Measurements from ENCODE around the gene TPD52L3.

Gene TPD52L3

DNA sequence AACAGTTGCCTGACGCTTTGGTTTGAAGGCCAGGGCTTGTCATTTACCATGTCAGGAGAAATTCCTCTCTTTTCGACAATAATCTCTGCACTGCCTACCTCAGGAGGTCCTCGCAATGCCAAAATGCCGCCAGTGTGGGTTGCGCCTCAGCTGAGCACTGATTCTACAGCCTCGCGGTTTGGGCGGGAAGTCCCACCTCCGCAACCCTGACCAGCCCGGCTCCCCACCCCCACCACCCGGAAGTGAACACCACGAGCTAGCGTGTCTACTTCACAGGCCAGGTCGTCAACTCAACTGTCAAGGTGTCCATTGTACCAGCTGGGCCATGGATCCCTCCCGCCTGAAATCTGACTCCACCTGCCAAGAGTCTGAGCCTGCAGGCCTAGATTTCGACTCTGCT is at the start of gene TPD52L3:
Gene TPD52L3 (plus strand): TSS at position 273 of the 400 bp plus-strand sequence. CDS start 221 bp downstream, outside the sequence.
- Mint-ChIP-seq H3K4me3 (no peak within 1 kb of the TSS), H3K27ac (no peak within 1 kb of the TSS), H3K36me3 (peaks cover 6% of the 10 kb centered on the region), H3K27me3 (peaks cover 13% of the 10 kb centered on the region), H3K9me3 (ENCODE audit: low read depth) (peaks cover 4% of the 10 kb centered on the region), H3K4me1 (ENCODE audit: low read depth) (no peaks in the 10 kb centered on the region)

DNA sequence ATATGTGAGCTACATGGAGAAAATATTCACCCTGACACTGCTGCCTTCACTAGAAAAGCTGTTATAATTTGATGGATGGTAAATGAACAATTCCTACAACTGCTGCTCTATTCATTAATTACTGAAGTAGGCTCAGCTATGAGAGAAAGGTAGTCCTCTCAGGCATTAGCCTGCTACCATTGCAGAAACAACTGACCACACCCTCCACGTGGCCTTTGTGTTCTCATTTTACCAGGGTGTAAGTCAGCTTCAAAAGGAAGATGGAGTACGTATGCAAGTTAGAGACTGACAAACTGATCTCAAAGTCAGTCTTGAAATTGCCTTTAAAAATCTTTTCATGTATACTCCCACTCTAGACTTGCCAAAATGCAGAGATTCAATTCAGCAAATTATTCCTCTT is 26.3 kb upstream of the TPD52L3 start:
- Mint-ChIP-seq H3K27me3 (peaks cover 12% of the 10 kb centered on the region), H3K4me1 (ENCODE audit: low read depth) (no peaks in the 10 kb centered on the region), H3K27ac (no peak overlapping the region), H3K9me3 (ENCODE audit: low read depth) (no peaks in the 10 kb centered on the region), H3K36me3 (no peaks in the 10 kb centered on the region), H3K4me3 (no peak overlapping the region)

DNA sequence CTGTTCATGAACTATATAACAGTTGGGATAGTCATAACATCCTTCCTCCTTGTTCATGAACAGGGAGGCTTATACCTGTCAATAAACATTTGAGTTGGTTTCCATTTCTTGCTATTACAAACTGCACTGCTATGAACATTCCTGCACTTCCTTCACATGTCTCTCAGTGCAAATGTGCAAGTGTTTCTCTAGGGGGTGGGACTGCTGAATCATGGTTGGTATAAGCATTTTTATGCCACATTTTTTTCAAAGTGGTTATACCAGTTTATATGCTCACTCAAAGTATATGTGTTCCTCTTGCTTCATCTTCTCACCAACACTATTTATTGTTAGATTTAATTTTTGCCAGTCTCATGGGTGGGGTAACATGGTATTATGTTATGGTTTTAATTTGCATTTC is 25.8 kb upstream of the TPD52L3 start:
- peaks cover 13% of the 10 kb centered on the region for H3K27me3 Mint-ChIP-seq
- no peaks in the 10 kb centered on the region for H3K36me3 Mint-ChIP-seq
- H3K27ac Mint-ChIP-seq: no peak overlapping the region
- no peak overlapping the region for H3K4me3 Mint-ChIP-seq
- no peaks in the 10 kb centered on the region for H3K4me1 Mint-ChIP-seq (ENCODE audit: low read depth)
- no peaks in the 10 kb centered on the region for H3K9me3 Mint-ChIP-seq (ENCODE audit: low read depth)

DNA sequence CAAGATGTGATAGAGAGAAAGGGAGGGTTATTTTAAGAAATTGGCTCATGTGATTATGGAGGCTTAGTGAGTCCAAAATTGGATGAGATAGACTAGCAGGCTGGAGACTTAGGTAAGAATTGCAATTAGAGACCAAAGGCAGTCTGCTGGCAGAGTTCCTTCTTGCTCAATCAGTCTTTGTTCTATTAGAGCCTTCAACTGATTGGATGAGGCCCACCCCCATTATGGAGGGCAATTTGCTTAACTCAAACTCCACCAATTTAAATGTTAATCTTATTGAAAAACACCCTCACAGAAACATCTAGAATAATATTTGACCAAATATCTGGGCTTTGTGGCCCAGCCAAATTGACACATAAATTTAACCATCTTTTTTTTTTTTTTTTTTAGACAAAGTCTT is 23.9 kb upstream of the TPD52L3 start:
- no peaks in the 10 kb centered on the region for H3K36me3 Mint-ChIP-seq
- H3K9me3 Mint-ChIP-seq (ENCODE audit: low read depth): no peaks in the 10 kb centered on the region
- H3K4me3 Mint-ChIP-seq: no peak overlapping the region

GRCh38 chr9:6305954-6306563 is 22.1 kb upstream of the TPD52L3 start:
- H3K36me3 Mint-ChIP-seq: no peaks in the 10 kb centered on the region
- H3K9me3 Mint-ChIP-seq (ENCODE audit: low read depth): no peaks in the 10 kb centered on the region
- H3K27ac Mint-ChIP-seq: no peak overlapping the region
- no peaks in the 10 kb centered on the region for H3K4me1 Mint-ChIP-seq (ENCODE audit: low read depth)
- H3K27me3 Mint-ChIP-seq: peaks cover 12% of the 10 kb centered on the region
- no peak overlapping the region for H3K4me3 Mint-ChIP-seq

More for the DNA sequence above, 23.9 kb upstream of the TPD52L3 start:
- H3K27ac Mint-ChIP-seq: no peak overlapping the region
- H3K27me3 Mint-ChIP-seq: peaks cover 12% of the 10 kb centered on the region
- H3K4me1 Mint-ChIP-seq (ENCODE audit: low read depth): no peaks in the 10 kb centered on the region

GRCh38 chr9:6307551-6308096 is 20.6 kb upstream of the TPD52L3 start:
- Mint-ChIP-seq H3K9me3 (ENCODE audit: low read depth) (no peaks in the 10 kb centered on the region), H3K27me3 (peaks cover 12% of the 10 kb centered on the region), H3K4me1 (ENCODE audit: low read depth) (no peaks in the 10 kb centered on the region), H3K27ac (no peak overlapping the region), H3K36me3 (no peaks in the 10 kb centered on the region), H3K4me3 (no peak overlapping the region)

GRCh38 chr9:6330958-6331634 is 2.9 kb downstream of the TPD52L3 start:
- Mint-ChIP-seq H3K27me3 (peaks cover 13% of the 10 kb centered on the region), H3K9me3 (ENCODE audit: low read depth) (peaks cover 10% of the 10 kb centered on the region), H3K36me3 (peaks cover 14% of the 10 kb centered on the region), H3K4me1 (ENCODE audit: low read depth) (no peaks in the 10 kb centered on the region), H3K27ac (no peak overlapping the region), H3K4me3 (no peak overlapping the region)

DNA sequence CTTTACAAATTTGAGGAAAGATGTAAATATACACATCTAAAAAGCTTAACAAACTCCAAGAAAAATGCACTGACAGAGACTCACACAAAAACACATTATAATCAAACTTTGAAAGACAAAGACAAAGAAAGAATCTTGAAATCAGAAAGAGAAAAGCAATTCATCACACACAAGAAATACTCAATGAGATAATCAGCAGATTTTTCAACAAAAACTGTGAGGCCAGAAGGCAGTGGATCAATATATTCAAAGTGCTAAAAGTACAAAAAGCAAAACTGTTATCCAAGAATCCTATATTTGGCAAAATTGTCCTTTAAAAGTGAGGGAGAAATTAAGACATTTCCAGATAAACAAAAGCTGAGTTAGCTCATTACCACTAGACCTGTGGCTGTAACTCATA is 6.1 kb downstream of the TPD52L3 start:
- no peaks in the 10 kb centered on the region for H3K4me1 Mint-ChIP-seq (ENCODE audit: low read depth)
- H3K27ac Mint-ChIP-seq: no peak overlapping the region
- H3K9me3 Mint-ChIP-seq (ENCODE audit: low read depth): peaks cover 10% of the 10 kb centered on the region
- peaks cover 14% of the 10 kb centered on the region for H3K27me3 Mint-ChIP-seq
- peaks cover 14% of the 10 kb centered on the region for H3K36me3 Mint-ChIP-seq
- H3K4me3 Mint-ChIP-seq: no peak overlapping the region

DNA sequence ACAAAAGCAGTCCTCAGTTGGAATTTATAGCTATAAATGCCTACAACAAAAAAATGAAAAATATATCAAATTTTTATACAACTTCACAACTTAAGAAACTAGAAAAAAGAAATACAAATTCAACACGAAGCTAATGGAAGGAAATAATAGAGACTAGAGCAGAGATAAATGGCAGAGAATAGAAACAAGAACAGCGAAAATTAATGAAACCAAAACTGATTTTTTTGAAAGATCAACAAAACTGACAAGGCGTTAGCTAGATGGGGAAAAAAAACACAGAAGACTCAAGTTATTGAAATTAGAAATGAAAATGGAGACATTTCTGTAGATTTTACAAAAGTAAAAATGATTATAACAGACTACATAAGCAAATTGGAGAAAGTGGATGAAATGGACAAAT is 20.6 kb downstream of the TPD52L3 start:
- Mint-ChIP-seq H3K27me3 (peaks cover 5% of the 10 kb centered on the region), H3K4me1 (ENCODE audit: low read depth) (no peaks in the 10 kb centered on the region), H3K27ac (no peak overlapping the region), H3K9me3 (ENCODE audit: low read depth) (no peaks in the 10 kb centered on the region), H3K4me3 (no peak overlapping the region), H3K36me3 (no peaks in the 10 kb centered on the region)

GRCh38 chr9:6351737-6352136 is 23.6 kb downstream of the TPD52L3 start:
- Mint-ChIP-seq H3K36me3 (no peaks in the 10 kb centered on the region), H3K9me3 (ENCODE audit: low read depth) (no peaks in the 10 kb centered on the region), H3K4me3 (no peak overlapping the region), H3K27ac (no peak overlapping the region), H3K4me1 (ENCODE audit: low read depth) (no peaks in the 10 kb centered on the region), H3K27me3 (peaks cover 5% of the 10 kb centered on the region)

- Mint-ChIP-seq H3K27ac (no peak overlapping the region), H3K4me3 (no peak overlapping the region), H3K9me3 (ENCODE audit: low read depth) (no peaks in the 10 kb centered on the region), H3K36me3 (no peaks in the 10 kb centered on the region), H3K4me1 (ENCODE audit: low read depth) (no peaks in the 10 kb centered on the region), H3K27me3 (peaks cover 5% of the 10 kb centered on the region)
Observed at GRCh38 chr9:6354072-6354686, 26.0 kb downstream of the TPD52L3 start.

DNA sequence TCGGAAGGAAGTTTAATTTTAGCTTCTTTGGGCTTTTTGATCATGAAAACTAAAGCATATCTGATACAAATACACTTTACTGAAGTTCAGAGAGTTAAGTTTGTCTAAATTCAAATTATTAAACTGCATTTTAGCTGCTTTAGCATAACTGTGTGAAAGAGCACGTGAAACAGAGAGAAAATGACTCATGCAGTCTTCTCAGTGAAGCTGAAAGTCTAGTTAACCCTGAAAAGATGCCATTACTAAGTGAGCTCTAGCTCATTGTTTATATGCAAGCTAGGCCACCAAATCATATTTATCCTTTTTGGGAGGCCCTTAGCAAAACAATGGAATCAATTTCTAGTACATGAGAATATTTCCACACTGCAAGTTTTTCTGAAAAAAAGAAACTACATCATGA is 27.6 kb downstream of the TPD52L3 start:
- Mint-ChIP-seq H3K4me1 (ENCODE audit: low read depth) (no peaks in the 10 kb centered on the region), H3K36me3 (no peaks in the 10 kb centered on the region), H3K27me3 (peaks cover 5% of the 10 kb centered on the region), H3K27ac (no peak overlapping the region), H3K9me3 (ENCODE audit: low read depth) (no peaks in the 10 kb centered on the region), H3K4me3 (no peak overlapping the region)

DNA sequence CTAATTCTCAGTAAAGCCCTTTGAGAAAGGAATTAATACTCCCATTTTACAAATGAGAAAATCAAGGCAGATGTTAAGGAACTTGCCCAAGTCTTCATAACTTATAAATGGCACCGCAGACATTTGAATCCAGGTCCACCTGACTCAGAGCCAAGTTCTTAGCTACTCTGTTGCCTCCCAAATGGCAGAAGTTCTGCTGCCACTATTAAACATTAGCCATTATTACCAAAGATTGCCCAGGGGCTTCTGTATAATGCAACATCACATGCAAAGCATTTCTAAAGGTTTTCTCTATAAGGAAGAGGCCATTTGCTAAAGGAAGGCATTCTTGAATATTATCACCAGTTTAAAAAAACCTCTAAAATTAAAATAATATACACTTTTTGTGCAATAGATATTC is 28.3 kb downstream of the TPD52L3 start:
- no peaks in the 10 kb centered on the region for H3K36me3 Mint-ChIP-seq
- no peaks in the 10 kb centered on the region for H3K9me3 Mint-ChIP-seq (ENCODE audit: low read depth)
- H3K4me3 Mint-ChIP-seq: no peak overlapping the region
- H3K4me1 Mint-ChIP-seq (ENCODE audit: low read depth): no peaks in the 10 kb centered on the region
- H3K27ac Mint-ChIP-seq: no peak overlapping the region
- peaks cover 5% of the 10 kb centered on the region for H3K27me3 Mint-ChIP-seq

- H3K27ac Mint-ChIP-seq: no peak overlapping the region
- no peaks in the 10 kb centered on the region for H3K9me3 Mint-ChIP-seq (ENCODE audit: low read depth)
- H3K4me3 Mint-ChIP-seq: no peak overlapping the region
- H3K4me1 Mint-ChIP-seq (ENCODE audit: low read depth): no peaks in the 10 kb centered on the region
- H3K27me3 Mint-ChIP-seq: peaks cover 5% of the 10 kb centered on the region
- no peaks in the 10 kb centered on the region for H3K36me3 Mint-ChIP-seq
Observed at GRCh38 chr9:6356904-6357303, 28.7 kb downstream of the TPD52L3 start.

GRCh38 chr9:6367128-6367890 is 39.1 kb downstream of the TPD52L3 start:
- peaks cover 4% of the 10 kb centered on the region for H3K9me3 Mint-ChIP-seq (ENCODE audit: low read depth)
- no peaks in the 10 kb centered on the region for H3K4me1 Mint-ChIP-seq (ENCODE audit: low read depth)
- H3K27ac Mint-ChIP-seq: no peak overlapping the region
- H3K27me3 Mint-ChIP-seq: no peaks in the 10 kb centered on the region
- no peak overlapping the region for H3K4me3 Mint-ChIP-seq
- H3K36me3 Mint-ChIP-seq: peaks cover 4% of the 10 kb centered on the region
